Thoracic aorta endothelial cell (primary cell): ENCODE results near the gene HNRNPCL4. TPM values are rescaled to one million over a fixed set of nuclear protein-coding genes. Genes with fewer than 3 reads are reported as not detected.

Experiments
- total RNA-seq: library from RNA; depleted of rRNA; stranded (reverse); fragments of >200 nt; gene quantifications from 2 replicates; pipeline ENCODE4 v1.2.3, GENCODE V29; 2012

The HNRNPCL4 gene
- not detected in 2 replicates for total RNA-seq

GRCh38 chr1:13165531-13165930 lies at the start of gene HNRNPCL4:
HNRNPCL4 (minus strand) TSS chr1:13165631; CDS start chr1:13165467, 164 bp downstream.

GRCh38 chr1:13201309-13201708 lies 35.9 kb upstream of the HNRNPCL4 start, which contains the start of gene PRAMEF13:
PRAMEF13 (minus strand) TSS chr1:13201409; CDS start chr1:13199589, 1,820 bp downstream.

GRCh38 chr1:13171548-13171947 lies 6.1 kb upstream of the HNRNPCL4 start, which contains the start of gene PRAMEF9:
PRAMEF9 (plus strand) TSS chr1:13171848; CDS start chr1:13175281, 3,433 bp downstream.

GRCh38 chr1:13155909-13156308 lies 9.5 kb downstream of the HNRNPCL4 start, which contains the start of gene PRAMEF26:
PRAMEF26 (minus strand) TSS chr1:13156009; CDS start chr1:13153095, 2,914 bp downstream.

GRCh38 chr1:13116754-13117153 lies 48.7 kb downstream of the HNRNPCL4 start, which contains the start of gene HNRNPCL2:
HNRNPCL2 (minus strand) TSS chr1:13116854; CDS start chr1:13116400, 454 bp downstream.

Other genes starting within 250 kb of the HNRNPCL4 start
- gene PRAMEF7, start 249.0 kb downstream of the HNRNPCL4 start, total RNA-seq, result not detected in 2 replicates
- gene PRAMEF6, start 218.1 kb downstream of the HNRNPCL4 start, total RNA-seq, result not detected in 2 replicates
- gene PRAMEF27, start 109.1 kb downstream of the HNRNPCL4 start, total RNA-seq, result not detected in 2 replicates
- gene HNRNPCL3, start 104.9 kb downstream of the HNRNPCL4 start, total RNA-seq, result not detected in 2 replicates
- gene PRAMEF25, start 94.9 kb downstream of the HNRNPCL4 start, total RNA-seq, result not detected in 2 replicates
- gene HNRNPCL2, start 48.8 kb downstream of the HNRNPCL4 start, total RNA-seq, result not detected in 2 replicates
- gene PRAMEF26, start 9.6 kb downstream of the HNRNPCL4 start, total RNA-seq, result not detected in 2 replicates
- gene PRAMEF9, start 6.2 kb upstream of the HNRNPCL4 start, total RNA-seq, result not detected in 2 replicates
- not detected in 2 replicates for gene PRAMEF13, start 35.8 kb upstream of the HNRNPCL4 start, total RNA-seq
- gene PRAMEF18, start 60.5 kb upstream of the HNRNPCL4 start, total RNA-seq, result not detected in 2 replicates
- gene PRAMEF5, start 88.6 kb upstream of the HNRNPCL4 start, total RNA-seq, result not detected in 2 replicates
- gene PRAMEF8, start 119.5 kb upstream of the HNRNPCL4 start, total RNA-seq, result not detected in 2 replicates
- gene PRAMEF33, start 137.9 kb upstream of the HNRNPCL4 start, total RNA-seq, result not detected in 2 replicates
- gene PRAMEF15, start 149.9 kb upstream of the HNRNPCL4 start, total RNA-seq, result not detected in 2 replicates
- not detected in 2 replicates for gene PRAMEF14, start 181.5 kb upstream of the HNRNPCL4 start, total RNA-seq
- not detected in 2 replicates for gene PRAMEF19, start 206.3 kb upstream of the HNRNPCL4 start, total RNA-seq
- gene PRAMEF17, start 224.0 kb upstream of the HNRNPCL4 start, total RNA-seq, result not detected in 2 replicates
- not detected in 2 replicates for gene PRAMEF20, start 244.8 kb upstream of the HNRNPCL4 start, total RNA-seq